HG02588 (cell line): ENCODE results near the gene PDE6A.

Experiments used
- ATAC-seq: cut with Tn5 transposase; IDR thresholded peaks from one replicate; pipeline ENCODE4 v1.9.1; 2021; ENCODE audit warnings: mild to moderate bottlenecking, moderate library complexity; ENCODE audit not compliant: unreplicated experiment

PDE6A gene

GRCh38 chr5:149820536-149821510 lies 123.8 kb downstream of the PDE6A start:
- no peak for ATAC-seq

GRCh38 chr5:149820012-149820411 lies 124.6 kb downstream of the PDE6A start:
- ATAC-seq = no peak

- ATAC-seq = no peak
Measured at GRCh38 chr5:149818116-149818515, 126.5 kb downstream of the PDE6A start.

GRCh38 chr5:149817539-149818060 lies 127.0 kb downstream of the PDE6A start:
- ATAC-seq = no peak

GRCh38 chr5:149816661-149817060 lies 127.9 kb downstream of the PDE6A start:
- ATAC-seq = no peak

- no peak for ATAC-seq
Measured at GRCh38 chr5:149811453-149811852, 133.1 kb downstream of the PDE6A start.

- no peak for ATAC-seq
Measured at GRCh38 chr5:149810856-149811255, 133.7 kb downstream of the PDE6A start.

GRCh38 chr5:149809931-149810691 lies 134.5 kb downstream of the PDE6A start:
- no peak for ATAC-seq

- no peak for ATAC-seq
Measured at GRCh38 chr5:149808264-149808982, 136.2 kb downstream of the PDE6A start.
